ENCODE results near the gene ATP2B2. TPM values are rescaled to one million over a fixed set of nuclear protein-coding genes. Genes with fewer than 3 reads are reported as not detected.
A peak's percentile ranks its signal among the peaks of the same experiment; 100 is the strongest.

ATP2B2 gene
- total and polyA plus RNA-seq, 8 donors: 0.11 to 0.75 (median 0.21) TPM

- FAIRE-seq (no peak), ATAC-seq (no peak), DNase-seq (peak in 2 of 6 donors; percentile 1 to 27)
- Histone ChIP-seq H3K36me3 (no peaks in the 10 kb centered on the region), H3K9me3 (no peaks in the 10 kb centered on the region), H3K27me3 (no peaks in the 10 kb centered on the region), H3K27ac (no peak overlapping the region), H3K4me1 (no peaks in the 10 kb centered on the region), H3K4me3 (no peak overlapping the region)
- intact Hi-C loops (cut with DNase I): no loop called here
- TF ChIP-seq, protein P1, sequence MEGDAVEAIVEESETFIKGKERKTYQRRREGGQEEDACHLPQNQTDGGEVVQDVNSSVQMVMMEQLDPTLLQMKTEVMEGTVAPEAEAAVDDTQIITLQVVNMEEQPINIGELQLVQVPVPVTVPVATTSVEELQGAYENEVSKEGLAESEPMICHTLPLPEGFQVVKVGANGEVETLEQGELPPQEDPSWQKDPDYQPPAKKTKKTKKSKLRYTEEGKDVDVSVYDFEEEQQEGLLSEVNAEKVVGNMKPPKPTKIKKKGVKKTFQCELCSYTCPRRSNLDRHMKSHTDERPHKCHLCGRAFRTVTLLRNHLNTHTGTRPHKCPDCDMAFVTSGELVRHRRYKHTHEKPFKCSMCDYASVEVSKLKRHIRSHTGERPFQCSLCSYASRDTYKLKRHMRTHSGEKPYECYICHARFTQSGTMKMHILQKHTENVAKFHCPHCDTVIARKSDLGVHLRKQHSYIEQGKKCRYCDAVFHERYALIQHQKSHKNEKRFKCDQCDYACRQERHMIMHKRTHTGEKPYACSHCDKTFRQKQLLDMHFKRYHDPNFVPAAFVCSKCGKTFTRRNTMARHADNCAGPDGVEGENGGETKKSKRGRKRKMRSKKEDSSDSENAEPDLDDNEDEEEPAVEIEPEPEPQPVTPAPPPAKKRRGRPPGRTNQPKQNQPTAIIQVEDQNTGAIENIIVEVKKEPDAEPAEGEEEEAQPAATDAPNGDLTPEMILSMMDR (IDR thresholded peaks at IDR 0.05): no peak
- 77 to 84% methylated on average over 7 of the region's 7 CpGs for WGBS, 2 donors
Measured at GRCh38 chr3:10519236-10519635, 13.8 kb upstream of the ATP2B2 start.

DNA sequence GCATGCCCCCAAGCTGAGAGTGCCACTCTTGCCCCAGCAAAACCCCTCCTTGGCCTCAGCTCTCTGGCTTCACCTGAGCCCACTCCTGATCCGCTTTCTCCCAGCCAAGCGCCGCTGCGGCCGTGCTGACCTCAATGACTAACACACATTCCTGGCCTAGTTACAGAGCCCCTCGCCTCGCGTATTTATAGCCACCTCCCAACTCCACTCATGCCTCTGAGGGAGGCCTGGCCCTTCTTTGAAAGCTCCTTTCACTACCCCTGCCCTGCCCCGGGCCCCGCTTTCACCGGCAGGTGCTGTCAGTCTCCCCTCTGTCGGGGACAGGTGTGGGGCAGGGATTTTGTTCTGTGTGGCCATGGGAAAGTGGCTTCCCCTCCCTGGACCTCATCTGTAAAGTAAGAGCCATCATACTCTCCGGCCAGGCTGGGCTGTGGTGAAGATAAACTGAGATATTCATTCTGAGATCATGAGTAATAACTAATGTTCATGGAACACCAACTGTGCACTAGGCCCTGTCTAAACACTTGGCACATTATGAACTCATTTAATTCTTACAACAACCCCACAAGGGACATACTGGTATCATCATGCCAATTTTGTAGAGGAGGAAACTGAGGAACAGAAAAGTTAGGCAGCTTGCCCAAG lies 13.2 kb upstream of the ATP2B2 start:
- DNase-seq (peak in 1 of 6 donors; percentile 50), ATAC-seq (no peak), FAIRE-seq (no peak)
- no peak overlapping the region for H3K4me3 ChIP-seq
- H3K27ac ChIP-seq: no peak overlapping the region
- intact Hi-C loops (cut with DNase I): no loop called here
- no peaks in the 10 kb centered on the region for H3K4me1 ChIP-seq
- 80 to 81% methylated on average over 13 of the region's 13 CpGs for WGBS, 2 donors
- H3K36me3 ChIP-seq: no peaks in the 10 kb centered on the region
- TF ChIP-seq, protein P1 (IDR thresholded peaks at IDR 0.05): no peak
- H3K9me3 ChIP-seq: no peaks in the 10 kb centered on the region
- no peaks in the 10 kb centered on the region for H3K27me3 ChIP-seq

- no peaks in the 10 kb centered on the region for H3K36me3 ChIP-seq
- 75 to 78% methylated on average over 7 of the region's 7 CpGs for WGBS, 2 donors
- H3K4me3 ChIP-seq: no peak overlapping the region
- FAIRE-seq (no peak), ATAC-seq (no peak), DNase-seq (peak in 1 of 6 donors; percentile 32)
- no peaks in the 10 kb centered on the region for H3K9me3 ChIP-seq
- no peaks in the 10 kb centered on the region for H3K4me1 ChIP-seq
- intact Hi-C loops (cut with DNase I): no loop called here
- H3K27me3 ChIP-seq: no peaks in the 10 kb centered on the region
- TF ChIP-seq, protein P1 (IDR thresholded peaks at IDR 0.05): no peak
- H3K27ac ChIP-seq: no peak overlapping the region
Measured at GRCh38 chr3:10517627-10518026, 12.2 kb upstream of the ATP2B2 start.

- Histone ChIP-seq H3K4me3 (no peak overlapping the region), H3K9me3 (no peaks in the 10 kb centered on the region), H3K27ac (no peak overlapping the region), H3K27me3 (no peaks in the 10 kb centered on the region), H3K4me1 (no peaks in the 10 kb centered on the region), H3K36me3 (no peaks in the 10 kb centered on the region)
- TF ChIP-seq, protein P1 (IDR thresholded peaks at IDR 0.05): no peak
- intact Hi-C loops (cut with DNase I): no loop called here
- no peak for FAIRE-seq
- WGBS, 2 donors: 22 to 24% methylated on average over 14 of the region's 14 CpGs
- ATAC-seq: no peak
- DNase-seq: peak in 1 of 6 donors; percentile 33
Measured at GRCh38 chr3:10516544-10517452, 11.4 kb upstream of the ATP2B2 start.

All from pancreas (tissue), 10 donors.